ENCODE measurements around the gene GNAI2.

DNA sequence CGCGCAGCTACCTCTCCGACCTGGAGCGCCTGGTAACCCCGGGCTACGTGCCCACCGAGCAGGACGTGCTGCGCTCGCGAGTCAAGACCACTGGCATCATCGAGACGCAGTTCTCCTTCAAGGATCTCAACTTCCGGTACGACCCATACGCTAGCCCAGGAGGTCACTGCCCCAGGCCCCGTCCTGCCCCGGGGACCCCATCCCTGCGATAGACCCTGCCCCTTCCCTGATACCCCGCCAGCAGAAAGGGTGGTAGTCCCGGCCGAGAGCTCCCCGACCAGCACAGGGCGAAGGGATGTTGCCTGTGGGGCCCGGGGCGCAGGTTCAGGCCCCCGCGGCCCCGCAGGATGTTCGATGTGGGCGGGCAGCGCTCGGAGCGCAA, 42.3 kb upstream of the GNAI2 start:
- TF ChIP-seq, protein P1, sequence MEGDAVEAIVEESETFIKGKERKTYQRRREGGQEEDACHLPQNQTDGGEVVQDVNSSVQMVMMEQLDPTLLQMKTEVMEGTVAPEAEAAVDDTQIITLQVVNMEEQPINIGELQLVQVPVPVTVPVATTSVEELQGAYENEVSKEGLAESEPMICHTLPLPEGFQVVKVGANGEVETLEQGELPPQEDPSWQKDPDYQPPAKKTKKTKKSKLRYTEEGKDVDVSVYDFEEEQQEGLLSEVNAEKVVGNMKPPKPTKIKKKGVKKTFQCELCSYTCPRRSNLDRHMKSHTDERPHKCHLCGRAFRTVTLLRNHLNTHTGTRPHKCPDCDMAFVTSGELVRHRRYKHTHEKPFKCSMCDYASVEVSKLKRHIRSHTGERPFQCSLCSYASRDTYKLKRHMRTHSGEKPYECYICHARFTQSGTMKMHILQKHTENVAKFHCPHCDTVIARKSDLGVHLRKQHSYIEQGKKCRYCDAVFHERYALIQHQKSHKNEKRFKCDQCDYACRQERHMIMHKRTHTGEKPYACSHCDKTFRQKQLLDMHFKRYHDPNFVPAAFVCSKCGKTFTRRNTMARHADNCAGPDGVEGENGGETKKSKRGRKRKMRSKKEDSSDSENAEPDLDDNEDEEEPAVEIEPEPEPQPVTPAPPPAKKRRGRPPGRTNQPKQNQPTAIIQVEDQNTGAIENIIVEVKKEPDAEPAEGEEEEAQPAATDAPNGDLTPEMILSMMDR (IDR thresholded peaks at IDR 0.05; ENCODE audit: low read depth, low read length, poor library complexity, severe bottlenecking), result no peak
- TF ChIP-seq EZH2phosphoT487 (IDR thresholded peaks at IDR 0.05; ENCODE audit: borderline replicate concordance, low read length), result no peak
